HepG2 (cell line): ENCODE results near the gene JADE2.

Experiments
- ETV6 ChIP-seq: sonication (generic); formaldehyde crosslinking; conservative IDR thresholded peaks from 2 replicates; pipeline ENCODE4 v1.4.0; 2020; ENCODE audit warnings: missing genetic modification reagents
- POLR2A ChIP-seq, 2 experiments: IDR thresholded peaks; 2 replicates each; pipeline ENCODE4 v1.6.1; 2011; ENCODE audit warnings: low read depth in 2 of 2, low read length in 2 of 2, mild to moderate bottlenecking in 1 of 2, moderate library complexity in 1 of 2; ENCODE audit not compliant: insufficient read depth in 1 of 2
- RFX1 ChIP-seq: fragments of 450-650 bp; IDR thresholded peaks from 2 replicates; pipeline ENCODE4 v1.6.1; 2017
- SP140L ChIP-seq: sonication (generic); formaldehyde crosslinking; IDR thresholded peaks from 2 replicates; pipeline ENCODE4 v1.4.0; 2020; ENCODE audit warnings: missing genetic modification reagents, borderline replicate concordance
- TP53 ChIP-seq: sonication (generic); formaldehyde crosslinking; conservative IDR thresholded peaks from 2 replicates; pipeline ENCODE4 v1.4.0; 2020; ENCODE audit warnings: missing genetic modification reagents
- ZBTB7B ChIP-seq: sonication (generic); formaldehyde crosslinking; IDR thresholded peaks from 2 replicates; pipeline ENCODE4 v1.4.0; 2020; ENCODE audit warnings: missing genetic modification reagents
- ZNF614 ChIP-seq: IDR thresholded peaks from 2 replicates; pipeline ENCODE4 v1.6.1; 2018; ENCODE audit warnings: missing biosample characterization, missing genetic modification reagents, inconsistent platforms, borderline replicate concordance
- ZNF878 ChIP-seq: sonication (generic); formaldehyde crosslinking; IDR thresholded peaks from 2 replicates; pipeline ENCODE4 v1.8.1; 2023; ENCODE audit warnings: mild to moderate bottlenecking, missing genetic modification reagents, moderate library complexity
- TF ChIP-seq, protein P1 (sequence below): sonication (generic); formaldehyde crosslinking; IDR thresholded peaks from 2 replicates; pipeline ENCODE4 v1.4.0; 2020; ENCODE audit warnings: missing genetic modification reagents, mild to moderate bottlenecking, borderline replicate concordance
- TF ChIP-seq, protein P2 (sequence below): sonication (generic); formaldehyde crosslinking; IDR thresholded peaks from 2 replicates; pipeline ENCODE4 v1.4.0; 2020; ENCODE audit warnings: missing genetic modification reagents
- TF ChIP-seq, protein P3 (sequence below): sonication (generic); formaldehyde crosslinking; IDR thresholded peaks from 2 replicates; pipeline ENCODE4 v1.4.0; 2020; ENCODE audit warnings: missing genetic modification reagents
- TF ChIP-seq, protein P4 (sequence below): sonication (generic); formaldehyde crosslinking; IDR thresholded peaks from 2 replicates; pipeline ENCODE4 v1.4.0; 2020; ENCODE audit warnings: low read depth, mild to moderate bottlenecking, missing genetic modification reagents
- TF ChIP-seq, protein P5 (sequence below): sonication (generic); formaldehyde crosslinking; IDR thresholded peaks from 2 replicates; pipeline ENCODE4 v1.5.0; 2020; ENCODE audit warnings: mild to moderate bottlenecking, missing genetic modification reagents, moderate library complexity

DNA sequence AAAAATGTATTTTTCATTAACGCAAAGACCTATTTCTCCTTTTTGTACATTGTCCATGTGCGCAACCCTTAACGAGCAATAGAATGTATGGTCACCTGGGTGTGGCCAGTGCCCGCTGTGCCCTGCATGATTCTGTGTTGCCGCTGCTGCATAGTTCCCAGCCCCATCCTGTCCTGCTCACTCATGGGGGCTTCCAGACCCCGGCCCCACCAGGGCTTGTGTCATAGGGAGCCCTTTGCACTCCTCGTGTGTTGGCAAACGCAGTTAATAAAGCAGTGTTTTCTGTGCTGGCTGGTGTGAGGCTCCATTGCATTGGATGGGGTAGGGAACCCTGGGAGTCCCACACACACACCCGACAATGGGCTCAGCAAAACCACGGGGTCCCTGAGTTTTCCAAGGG, 57.5 kb downstream of the JADE2 start:
- TF ChIP-seq, protein P1, sequence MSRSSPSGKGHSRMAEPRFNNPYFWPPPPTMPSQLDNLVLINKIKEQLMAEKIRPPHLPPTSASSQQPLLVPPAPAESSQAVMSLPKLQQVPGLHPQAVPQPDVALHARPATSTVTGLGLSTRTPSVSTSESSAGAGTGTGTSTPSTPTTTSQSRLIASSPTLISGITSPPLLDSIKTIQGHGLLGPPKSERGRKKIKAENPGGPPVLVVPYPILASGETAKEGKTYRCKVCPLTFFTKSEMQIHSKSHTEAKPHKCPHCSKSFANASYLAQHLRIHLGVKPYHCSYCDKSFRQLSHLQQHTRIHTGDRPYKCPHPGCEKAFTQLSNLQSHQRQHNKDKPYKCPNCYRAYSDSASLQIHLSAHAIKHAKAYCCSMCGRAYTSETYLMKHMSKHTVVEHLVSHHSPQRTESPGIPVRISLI: no peak
- TF ChIP-seq ZBTB7B (CRISPR knock-in tag): no peak
- TF ChIP-seq ZNF878 (CRISPR knock-in tag): no peak
- TF ChIP-seq ZNF614: no peak
- no peak for TF ChIP-seq POLR2A (IDR thresholded peaks at IDR 0.05; ENCODE audit: insufficient read depth in 1 of 2, low read depth in 2 of 2, low read length in 2 of 2)
- no peak for TF ChIP-seq SP140L (CRISPR knock-in tag)
- TF ChIP-seq, protein P2, sequence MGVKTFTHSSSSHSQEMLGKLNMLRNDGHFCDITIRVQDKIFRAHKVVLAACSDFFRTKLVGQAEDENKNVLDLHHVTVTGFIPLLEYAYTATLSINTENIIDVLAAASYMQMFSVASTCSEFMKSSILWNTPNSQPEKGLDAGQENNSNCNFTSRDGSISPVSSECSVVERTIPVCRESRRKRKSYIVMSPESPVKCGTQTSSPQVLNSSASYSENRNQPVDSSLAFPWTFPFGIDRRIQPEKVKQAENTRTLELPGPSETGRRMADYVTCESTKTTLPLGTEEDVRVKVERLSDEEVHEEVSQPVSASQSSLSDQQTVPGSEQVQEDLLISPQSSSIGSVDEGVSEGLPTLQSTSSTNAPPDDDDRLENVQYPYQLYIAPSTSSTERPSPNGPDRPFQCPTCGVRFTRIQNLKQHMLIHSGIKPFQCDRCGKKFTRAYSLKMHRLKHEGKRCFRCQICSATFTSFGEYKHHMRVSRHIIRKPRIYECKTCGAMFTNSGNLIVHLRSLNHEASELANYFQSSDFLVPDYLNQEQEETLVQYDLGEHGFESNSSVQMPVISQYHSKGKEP (CRISPR knock-in tag): no peak
- TF ChIP-seq, protein P3, sequence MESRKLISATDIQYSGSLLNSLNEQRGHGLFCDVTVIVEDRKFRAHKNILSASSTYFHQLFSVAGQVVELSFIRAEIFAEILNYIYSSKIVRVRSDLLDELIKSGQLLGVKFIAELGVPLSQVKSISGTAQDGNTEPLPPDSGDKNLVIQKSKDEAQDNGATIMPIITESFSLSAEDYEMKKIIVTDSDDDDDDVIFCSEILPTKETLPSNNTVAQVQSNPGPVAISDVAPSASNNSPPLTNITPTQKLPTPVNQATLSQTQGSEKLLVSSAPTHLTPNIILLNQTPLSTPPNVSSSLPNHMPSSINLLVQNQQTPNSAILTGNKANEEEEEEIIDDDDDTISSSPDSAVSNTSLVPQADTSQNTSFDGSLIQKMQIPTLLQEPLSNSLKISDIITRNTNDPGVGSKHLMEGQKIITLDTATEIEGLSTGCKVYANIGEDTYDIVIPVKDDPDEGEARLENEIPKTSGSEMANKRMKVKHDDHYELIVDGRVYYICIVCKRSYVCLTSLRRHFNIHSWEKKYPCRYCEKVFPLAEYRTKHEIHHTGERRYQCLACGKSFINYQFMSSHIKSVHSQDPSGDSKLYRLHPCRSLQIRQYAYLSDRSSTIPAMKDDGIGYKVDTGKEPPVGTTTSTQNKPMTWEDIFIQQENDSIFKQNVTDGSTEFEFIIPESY (CRISPR knock-in tag): no peak
- no peak for TF ChIP-seq RFX1
- TF ChIP-seq, protein P4, sequence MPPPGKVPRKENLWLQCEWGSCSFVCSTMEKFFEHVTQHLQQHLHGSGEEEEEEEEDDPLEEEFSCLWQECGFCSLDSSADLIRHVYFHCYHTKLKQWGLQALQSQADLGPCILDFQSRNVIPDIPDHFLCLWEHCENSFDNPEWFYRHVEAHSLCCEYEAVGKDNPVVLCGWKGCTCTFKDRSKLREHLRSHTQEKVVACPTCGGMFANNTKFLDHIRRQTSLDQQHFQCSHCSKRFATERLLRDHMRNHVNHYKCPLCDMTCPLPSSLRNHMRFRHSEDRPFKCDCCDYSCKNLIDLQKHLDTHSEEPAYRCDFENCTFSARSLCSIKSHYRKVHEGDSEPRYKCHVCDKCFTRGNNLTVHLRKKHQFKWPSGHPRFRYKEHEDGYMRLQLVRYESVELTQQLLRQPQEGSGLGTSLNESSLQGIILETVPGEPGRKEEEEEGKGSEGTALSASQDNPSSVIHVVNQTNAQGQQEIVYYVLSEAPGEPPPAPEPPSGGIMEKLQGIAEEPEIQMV: no peak
- TF ChIP-seq TP53 (CRISPR knock-in tag): no peak
- TF ChIP-seq, protein P5, sequence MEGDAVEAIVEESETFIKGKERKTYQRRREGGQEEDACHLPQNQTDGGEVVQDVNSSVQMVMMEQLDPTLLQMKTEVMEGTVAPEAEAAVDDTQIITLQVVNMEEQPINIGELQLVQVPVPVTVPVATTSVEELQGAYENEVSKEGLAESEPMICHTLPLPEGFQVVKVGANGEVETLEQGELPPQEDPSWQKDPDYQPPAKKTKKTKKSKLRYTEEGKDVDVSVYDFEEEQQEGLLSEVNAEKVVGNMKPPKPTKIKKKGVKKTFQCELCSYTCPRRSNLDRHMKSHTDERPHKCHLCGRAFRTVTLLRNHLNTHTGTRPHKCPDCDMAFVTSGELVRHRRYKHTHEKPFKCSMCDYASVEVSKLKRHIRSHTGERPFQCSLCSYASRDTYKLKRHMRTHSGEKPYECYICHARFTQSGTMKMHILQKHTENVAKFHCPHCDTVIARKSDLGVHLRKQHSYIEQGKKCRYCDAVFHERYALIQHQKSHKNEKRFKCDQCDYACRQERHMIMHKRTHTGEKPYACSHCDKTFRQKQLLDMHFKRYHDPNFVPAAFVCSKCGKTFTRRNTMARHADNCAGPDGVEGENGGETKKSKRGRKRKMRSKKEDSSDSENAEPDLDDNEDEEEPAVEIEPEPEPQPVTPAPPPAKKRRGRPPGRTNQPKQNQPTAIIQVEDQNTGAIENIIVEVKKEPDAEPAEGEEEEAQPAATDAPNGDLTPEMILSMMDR (CRISPR knock-in tag): no peak
- no peak for TF ChIP-seq ETV6 (CRISPR knock-in tag)
